Endodermal cell (in vitro differentiated cells): Measurements from ENCODE around the gene ABCC6. TPM values are rescaled to one million over a fixed set of nuclear protein-coding genes. Genes with fewer than 3 reads are reported as not detected.

Experiments used
- DNase-seq: peaks from one replicate; pipeline ENCODE4 v3.0.0-alpha.2; 2017
- H3K27ac ChIP-seq: 2 replicates; pipeline ENCODE4 v1.5.1; 2013; ENCODE audit warnings: mild to moderate bottlenecking, low read depth, low read length, moderate library complexity
- H3K27me3 ChIP-seq: 2 replicates; pipeline ENCODE4 v1.6.1; 2013; ENCODE audit warnings: mild to moderate bottlenecking, low read length, moderate library complexity; ENCODE audit not compliant: insufficient read depth, control insufficient read depth, poor library complexity, severe bottlenecking
- H3K36me3 ChIP-seq: 2 replicates; pipeline ENCODE4 v1.7.0; 2013; ENCODE audit warnings: mild to moderate bottlenecking, low read length, moderate library complexity; ENCODE audit not compliant: control insufficient read depth, insufficient read depth
- H3K4me1 ChIP-seq: one replicate; pipeline ENCODE4 v1.7.0; 2013; ENCODE audit warnings: low read length; ENCODE audit not compliant: control insufficient read depth, insufficient read depth
- H3K4me3 ChIP-seq: 2 replicates; pipeline ENCODE4 v1.5.1; 2013; ENCODE audit warnings: mild to moderate bottlenecking, low read length, moderate library complexity
- H3K9ac ChIP-seq: 2 replicates; pipeline ENCODE4 v1.6.1; 2013; ENCODE audit warnings: mild to moderate bottlenecking, low read length, moderate library complexity; ENCODE audit not compliant: poor library complexity, severe bottlenecking; ENCODE audit errors: extremely low read depth
- H3K9me3 ChIP-seq: 2 replicates; pipeline ENCODE4 v1.6.1; 2013; ENCODE audit warnings: mild to moderate bottlenecking, low read length, moderate library complexity; ENCODE audit not compliant: control insufficient read depth
- H3K27ac Mint-ChIP-seq: 2 replicates; pipeline ENCODE4 v1.8.0; 2020; ENCODE audit warnings: mixed read lengths
- H3K27me3 Mint-ChIP-seq: 2 replicates; pipeline ENCODE4 v1.8.0; 2021; ENCODE audit warnings: mild to moderate bottlenecking, mixed read lengths; ENCODE audit not compliant: insufficient read depth
- H3K36me3 Mint-ChIP-seq: 2 replicates; pipeline ENCODE4 v1.8.0; 2020; ENCODE audit warnings: low read depth, mixed read lengths
- H3K4me1 Mint-ChIP-seq: 2 replicates; pipeline ENCODE4 v1.8.0; 2020; ENCODE audit warnings: mixed read lengths
- H3K4me3 Mint-ChIP-seq: 2 replicates; pipeline ENCODE4 v1.8.0; 2020; ENCODE audit warnings: mild to moderate bottlenecking, moderate library complexity, mixed read lengths
- H3K9me3 Mint-ChIP-seq: 2 replicates; pipeline ENCODE4 v1.8.0; 2020; ENCODE audit warnings: mild to moderate bottlenecking, mixed read lengths
- WGBS, 2 experiments: methylation state at CpG; one replicate each; pipeline versions ENCODE4 v1.1.5 to v1.1.7; 2013; ENCODE audit warnings: missing lambda C conversion rate in 2 of 2, mixed read lengths in 1 of 2; ENCODE audit not compliant: insufficient coverage in 1 of 2, insufficient read length in 1 of 2; 5-methylcytosine and 5-hydroxymethylcytosine counted together
- total RNA-seq, 2 donors: library from RNA; stranded (reverse); fragmentation: NEBNext Ultra II Directional in 1 of 2; extraction: Animal tissue kit (Norgen Biotek cat#: 25700) in 1 of 2; gene quantifications; 2 replicates in 1 of 2; 3 replicates in 1 of 2; pipeline ENCODE4 v1.2.1, GENCODE V29; 2021
- TF ChIP-seq, protein P1 (sequence below): fragments of 200-600 bp; sonication (generic); conservative IDR thresholded peaks from 2 replicates; pipeline ENCODE4 v1.5.0; 2021; ENCODE audit warnings: antibody characterized with exemption, mild to moderate bottlenecking

ABCC6 gene
- total RNA-seq, 2 donors from 2014 or later, result 6.5 to 7.8 TPM

DNA sequence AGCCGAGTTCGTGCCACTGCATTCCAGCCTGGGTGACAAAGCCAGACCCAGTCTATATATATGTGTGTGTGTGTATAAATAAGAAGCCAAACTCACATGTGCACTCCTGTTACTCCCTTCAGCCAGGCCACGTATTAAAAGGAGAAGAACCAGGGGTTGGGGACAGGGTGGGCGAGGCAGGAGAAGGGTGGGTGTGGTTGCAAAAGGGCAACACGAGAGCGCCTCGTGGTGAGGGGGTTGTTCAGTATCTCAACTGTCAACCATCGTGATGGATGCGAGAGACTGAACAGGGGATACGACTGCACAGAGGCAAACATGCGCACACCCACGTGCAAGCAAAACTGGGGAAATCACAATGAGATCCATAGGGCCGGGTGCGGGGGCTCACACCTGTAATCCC lies 54.9 kb downstream of the ABCC6 start:
- Histone ChIP-seq H3K4me1 (no peaks in the 10 kb centered on the region), H3K27me3 (no peaks in the 10 kb centered on the region), H3K9ac (no peak overlapping the region), H3K4me3 (no peak overlapping the region), H3K36me3 (no peaks in the 10 kb centered on the region), H3K9me3 (no peaks in the 10 kb centered on the region), H3K27ac (no peak overlapping the region)
- no peaks in the 10 kb centered on the region for H3K27me3 Mint-ChIP-seq
- WGBS, 2 experiments, result 93 to 98% methylated on average over 10 to 14 of the region's 14 CpGs
- no peaks in the 10 kb centered on the region for H3K4me1 Mint-ChIP-seq
- H3K36me3 Mint-ChIP-seq, result no peaks in the 10 kb centered on the region
- H3K4me3 Mint-ChIP-seq, result no peak overlapping the region
- no peaks in the 10 kb centered on the region for H3K9me3 Mint-ChIP-seq
- no peak for DNase-seq
- no peak overlapping the region for H3K27ac Mint-ChIP-seq
- TF ChIP-seq, protein P1, sequence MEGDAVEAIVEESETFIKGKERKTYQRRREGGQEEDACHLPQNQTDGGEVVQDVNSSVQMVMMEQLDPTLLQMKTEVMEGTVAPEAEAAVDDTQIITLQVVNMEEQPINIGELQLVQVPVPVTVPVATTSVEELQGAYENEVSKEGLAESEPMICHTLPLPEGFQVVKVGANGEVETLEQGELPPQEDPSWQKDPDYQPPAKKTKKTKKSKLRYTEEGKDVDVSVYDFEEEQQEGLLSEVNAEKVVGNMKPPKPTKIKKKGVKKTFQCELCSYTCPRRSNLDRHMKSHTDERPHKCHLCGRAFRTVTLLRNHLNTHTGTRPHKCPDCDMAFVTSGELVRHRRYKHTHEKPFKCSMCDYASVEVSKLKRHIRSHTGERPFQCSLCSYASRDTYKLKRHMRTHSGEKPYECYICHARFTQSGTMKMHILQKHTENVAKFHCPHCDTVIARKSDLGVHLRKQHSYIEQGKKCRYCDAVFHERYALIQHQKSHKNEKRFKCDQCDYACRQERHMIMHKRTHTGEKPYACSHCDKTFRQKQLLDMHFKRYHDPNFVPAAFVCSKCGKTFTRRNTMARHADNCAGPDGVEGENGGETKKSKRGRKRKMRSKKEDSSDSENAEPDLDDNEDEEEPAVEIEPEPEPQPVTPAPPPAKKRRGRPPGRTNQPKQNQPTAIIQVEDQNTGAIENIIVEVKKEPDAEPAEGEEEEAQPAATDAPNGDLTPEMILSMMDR, result no peak

- no peaks in the 10 kb centered on the region for H3K27me3 Mint-ChIP-seq
- no peak overlapping the region for H3K4me3 ChIP-seq
- H3K4me1 ChIP-seq, result no peaks in the 10 kb centered on the region
- no peaks in the 10 kb centered on the region for H3K9me3 Mint-ChIP-seq
- no peak overlapping the region for H3K27ac ChIP-seq
- no peak for DNase-seq
- H3K9me3 ChIP-seq, result no peaks in the 10 kb centered on the region
- H3K4me1 Mint-ChIP-seq, result no peaks in the 10 kb centered on the region
- 80 to 85% methylated on average over 11 of the region's 11 CpGs for WGBS, 2 experiments
- TF ChIP-seq, protein P1, result peak; percentile 34
- no peaks in the 10 kb centered on the region for H3K27me3 ChIP-seq
- no peak overlapping the region for H3K4me3 Mint-ChIP-seq
- no peak overlapping the region for H3K9ac ChIP-seq
- H3K36me3 ChIP-seq, result no peaks in the 10 kb centered on the region
- no peak overlapping the region for H3K27ac Mint-ChIP-seq
- no peaks in the 10 kb centered on the region for H3K36me3 Mint-ChIP-seq
These were observed 55.4 kb downstream of the ABCC6 start for GRCh38 chr16:16167927-16168326.

DNA sequence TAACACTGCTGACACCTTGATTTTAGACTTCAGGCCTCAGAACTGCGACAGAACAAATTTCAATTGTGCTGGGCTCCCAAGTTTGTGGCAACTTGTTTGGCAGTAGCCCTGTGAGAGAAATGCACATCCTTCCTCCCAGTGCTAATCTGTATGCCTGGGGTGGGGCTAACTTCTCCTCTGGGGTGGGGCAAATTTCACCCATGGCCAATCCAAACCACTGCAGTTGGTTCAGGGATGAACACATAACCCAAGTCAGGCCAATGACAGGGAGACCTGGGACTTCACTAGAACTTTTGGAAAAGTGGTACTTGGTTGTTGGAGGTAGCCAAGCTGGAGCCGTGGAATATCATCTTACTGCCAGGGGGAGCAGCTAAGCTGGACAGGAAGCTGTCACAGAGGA lies 56.3 kb downstream of the ABCC6 start:
- Mint-ChIP-seq H3K27ac (no peak overlapping the region), H3K4me1 (no peaks in the 10 kb centered on the region)
- WGBS, 2 experiments, result 0 to 48% methylated on average over 1 to 2 of the region's 2 CpGs

More for the DNA sequence above, 56.3 kb downstream of the ABCC6 start:
- Histone ChIP-seq H3K4me1 (no peaks in the 10 kb centered on the region), H3K9me3 (no peaks in the 10 kb centered on the region), H3K27ac (no peak overlapping the region), H3K9ac (no peak overlapping the region), H3K36me3 (no peaks in the 10 kb centered on the region), H3K4me3 (no peak overlapping the region), H3K27me3 (no peaks in the 10 kb centered on the region)
- Mint-ChIP-seq H3K36me3 (no peaks in the 10 kb centered on the region), H3K27me3 (no peaks in the 10 kb centered on the region), H3K9me3 (peaks cover 4% of the 10 kb centered on the region), H3K4me3 (no peak overlapping the region)
- no peak for DNase-seq
- TF ChIP-seq, protein P1, result no peak
